Osteoblast (primary cell): ENCODE data around the gene TBR1. TPM values are rescaled to one million over a fixed set of nuclear protein-coding genes. Genes with fewer than 3 reads are reported as not detected.

Source experiments
- DNase-seq: peaks from one replicate; pipeline ENCODE4 v3.0.0; 2011; ENCODE audit warnings: low spot score, mixed read lengths; ENCODE audit not compliant: insufficient read length; ENCODE audit errors: missing footprints
- H2AFZ ChIP-seq: 2 replicates; pipeline ENCODE4 v1.6.0; 2011; ENCODE audit warnings: mild to moderate bottlenecking, low read length
- H3K27ac ChIP-seq: 2 replicates; pipeline ENCODE4 v1.5.1; 2011; ENCODE audit warnings: mild to moderate bottlenecking, low read depth, low read length, moderate library complexity
- H3K27me3 ChIP-seq: 2 replicates; pipeline ENCODE4 v1.6.0; 2012; ENCODE audit warnings: mild to moderate bottlenecking, control low read depth, inconsistent platforms, low read length, moderate library complexity; ENCODE audit not compliant: insufficient read depth
- H3K36me3 ChIP-seq: 2 replicates; pipeline ENCODE4 v1.5.1; 2011; ENCODE audit warnings: mild to moderate bottlenecking, low read length, control low read depth, moderate library complexity; ENCODE audit not compliant: insufficient read depth
- H3K4me1 ChIP-seq: 2 replicates; pipeline ENCODE4 v1.5.1; 2011; ENCODE audit warnings: mild to moderate bottlenecking, low read length, control low read depth, moderate library complexity; ENCODE audit not compliant: insufficient read depth
- H3K4me2 ChIP-seq: 2 replicates; pipeline ENCODE4 v1.6.0; 2011; ENCODE audit warnings: mild to moderate bottlenecking, low read length; ENCODE audit not compliant: insufficient read depth
- H3K4me3 ChIP-seq: fragments of 200-600 bp; sonication (generic); 3 replicates; pipeline ENCODE4 v1.5.1; 2012; ENCODE audit warnings: mild to moderate bottlenecking, low read length, inconsistent platforms; ENCODE audit not compliant: insufficient read depth
- H3K79me2 ChIP-seq: 2 replicates; pipeline ENCODE4 v1.6.0; 2012; ENCODE audit warnings: mild to moderate bottlenecking, low read length, control low read depth, inconsistent platforms; ENCODE audit not compliant: insufficient read depth
- H3K9me3 ChIP-seq: 2 replicates; pipeline ENCODE4 v1.5.1; 2011; ENCODE audit warnings: low read depth, low read length, control low read depth
- H4K20me1 ChIP-seq: 2 replicates; pipeline ENCODE4 v1.6.0; 2012; ENCODE audit warnings: mild to moderate bottlenecking, low read length, control low read depth; ENCODE audit not compliant: insufficient read depth
- CTCF ChIP-seq: IDR thresholded peaks from 2 replicates; pipeline ENCODE4 v1.5.1; 2011; ENCODE audit warnings: mild to moderate bottlenecking, low read depth, low read length, moderate library complexity; ENCODE audit errors: extremely low read depth
- total RNA-seq: library from RNA; depleted of rRNA; stranded (reverse); fragments of >200 nt; gene quantifications from 2 replicates; pipeline ENCODE4 v1.2.3, GENCODE V29; 2012

Gene TBR1
- total RNA-seq, 1 donor = not detected

DNA sequence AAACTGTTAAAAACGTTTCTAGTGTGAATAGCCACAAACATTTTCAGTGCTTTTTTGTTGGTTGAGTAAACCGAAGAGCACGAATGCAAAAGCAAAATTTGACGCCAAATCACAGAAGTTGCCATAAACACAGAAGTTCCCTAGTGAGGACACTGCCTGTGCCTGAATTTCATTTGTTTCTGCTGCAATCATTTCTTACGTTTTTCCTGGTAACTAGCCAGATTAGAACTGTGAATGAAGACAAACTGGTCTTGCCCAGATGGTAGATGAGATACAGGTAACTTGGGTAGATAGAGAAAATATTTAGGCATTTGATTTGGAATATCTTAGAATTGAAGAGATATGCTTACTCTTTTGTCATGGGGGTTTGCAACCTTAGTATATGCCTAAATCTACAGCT is 9.8 kb upstream of the TBR1 start:
- H3K36me3 ChIP-seq = peaks cover 8% of the 10 kb centered on the region
- no peaks in the 10 kb centered on the region for H3K9me3 ChIP-seq
- H4K20me1 ChIP-seq = no peaks in the 10 kb centered on the region
- no peaks in the 10 kb centered on the region for H3K4me1 ChIP-seq
- no peak overlapping the region for H3K4me3 ChIP-seq
- H3K79me2 ChIP-seq = no peaks in the 10 kb centered on the region
- no peak for TF ChIP-seq CTCF
- no peaks in the 10 kb centered on the region for H3K27me3 ChIP-seq
- no peak overlapping the region for H2AFZ ChIP-seq
- H3K27ac ChIP-seq = no peak overlapping the region
- H3K4me2 ChIP-seq = no peak overlapping the region
- no peak for DNase-seq

DNA sequence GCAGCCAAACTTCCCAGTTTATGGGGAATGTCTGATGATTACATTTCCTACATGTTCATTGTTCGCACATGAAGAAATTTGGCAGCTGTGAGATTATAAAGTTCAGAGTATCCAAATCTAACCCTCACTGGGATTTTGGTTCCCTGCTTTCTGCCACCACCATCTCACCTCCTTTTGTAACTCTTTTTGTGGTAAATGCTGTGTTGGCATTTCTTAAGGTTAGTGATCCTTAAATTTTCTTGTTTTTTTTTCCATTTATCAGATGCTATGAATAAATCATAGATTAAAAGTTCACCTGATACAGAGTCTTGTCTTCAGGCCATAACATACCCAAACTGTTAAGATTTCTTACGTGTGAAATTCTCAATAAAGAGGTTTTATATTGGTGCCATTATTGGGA is 8.5 kb upstream of the TBR1 start:
- no peak overlapping the region for H3K4me3 ChIP-seq
- no peak for DNase-seq
- TF ChIP-seq CTCF = no peak
- H4K20me1 ChIP-seq = no peaks in the 10 kb centered on the region
- H3K9me3 ChIP-seq = no peaks in the 10 kb centered on the region
- no peak overlapping the region for H3K4me2 ChIP-seq
- no peaks in the 10 kb centered on the region for H3K4me1 ChIP-seq
- H3K27me3 ChIP-seq = no peaks in the 10 kb centered on the region
- H2AFZ ChIP-seq = no peak overlapping the region
- no peaks in the 10 kb centered on the region for H3K79me2 ChIP-seq
- no peak overlapping the region for H3K27ac ChIP-seq
- H3K36me3 ChIP-seq = peaks cover 3% of the 10 kb centered on the region

DNA sequence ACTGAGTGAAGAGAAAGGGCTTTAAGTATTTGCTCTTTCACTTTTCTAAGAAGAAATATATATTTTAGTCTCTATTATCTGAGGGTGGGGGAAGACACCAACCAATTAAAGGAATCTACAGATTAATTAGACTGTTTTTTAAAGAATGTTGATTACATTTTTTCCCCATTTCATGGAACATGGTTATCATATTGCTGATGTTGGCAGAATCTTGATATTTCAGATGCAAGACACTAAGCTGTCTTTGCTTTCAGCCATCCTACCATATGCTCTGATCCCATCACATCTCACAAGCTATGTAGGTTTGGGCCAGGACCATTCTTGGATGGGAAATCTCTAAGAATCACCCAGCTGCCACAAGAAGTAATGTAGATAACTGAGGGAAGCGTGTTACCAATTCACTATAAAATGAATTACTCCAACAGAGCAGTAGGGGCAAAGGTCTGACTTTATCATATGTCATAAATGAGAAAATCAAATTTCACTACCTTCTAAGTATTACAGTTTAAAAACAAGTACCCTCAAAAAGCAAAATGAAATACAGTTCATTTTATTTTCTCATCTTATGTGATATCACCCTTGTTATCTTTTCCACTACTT is 6.7 kb upstream of the TBR1 start:
- H3K9me3 ChIP-seq = no peaks in the 10 kb centered on the region
- TF ChIP-seq CTCF = no peak
- no peaks in the 10 kb centered on the region for H3K4me1 ChIP-seq
- H3K36me3 ChIP-seq = peaks cover 3% of the 10 kb centered on the region
- H2AFZ ChIP-seq = no peak overlapping the region
- no peak overlapping the region for H3K27ac ChIP-seq
- H3K79me2 ChIP-seq = no peaks in the 10 kb centered on the region
- no peak overlapping the region for H3K4me2 ChIP-seq
- H3K27me3 ChIP-seq = no peaks in the 10 kb centered on the region
- DNase-seq = no peak
- no peak overlapping the region for H3K4me3 ChIP-seq
- no peaks in the 10 kb centered on the region for H4K20me1 ChIP-seq

GRCh38 chr2:161412346-161412745 is 3.8 kb upstream of the TBR1 start:
- H3K36me3 ChIP-seq = peaks cover 3% of the 10 kb centered on the region
- H3K27me3 ChIP-seq = peaks cover 29% of the 10 kb centered on the region
- H3K79me2 ChIP-seq = no peaks in the 10 kb centered on the region
- no peak overlapping the region for H3K4me2 ChIP-seq
- no peaks in the 10 kb centered on the region for H3K9me3 ChIP-seq
- DNase-seq = no peak
- H3K27ac ChIP-seq = no peak overlapping the region
- H3K4me1 ChIP-seq = peaks cover 6% of the 10 kb centered on the region
- H4K20me1 ChIP-seq = peaks cover 2% of the 10 kb centered on the region
- H3K4me3 ChIP-seq = no peak overlapping the region
- no peak for TF ChIP-seq CTCF
- no peak overlapping the region for H2AFZ ChIP-seq
